Tibial nerve (tissue), 3 donors: Measurements from ENCODE around the gene TRIM10.

Source experiments
- POLR2A ChIP-seq, 2 donors: fragments of 450-650 bp; IDR thresholded peaks; one replicate each; pipeline ENCODE4 v1.6.1; 2017; ENCODE audit warnings: antibody characterized with exemption in 2 of 2, mild to moderate bottlenecking in 2 of 2, moderate library complexity in 2 of 2
- TF ChIP-seq, protein P1 (sequence below), 5 experiments: fragments of 200-600 bp in 3 of 5; fragments of 450-650 bp in 2 of 5; sonication (generic) in 3 of 5; IDR thresholded peaks; one replicate each; pipeline ENCODE4 v1.5.1; 2016 to 2019; ENCODE audit warnings: antibody characterized with exemption in 5 of 5, mild to moderate bottlenecking in 3 of 5, moderate library complexity in 2 of 5

DNA sequence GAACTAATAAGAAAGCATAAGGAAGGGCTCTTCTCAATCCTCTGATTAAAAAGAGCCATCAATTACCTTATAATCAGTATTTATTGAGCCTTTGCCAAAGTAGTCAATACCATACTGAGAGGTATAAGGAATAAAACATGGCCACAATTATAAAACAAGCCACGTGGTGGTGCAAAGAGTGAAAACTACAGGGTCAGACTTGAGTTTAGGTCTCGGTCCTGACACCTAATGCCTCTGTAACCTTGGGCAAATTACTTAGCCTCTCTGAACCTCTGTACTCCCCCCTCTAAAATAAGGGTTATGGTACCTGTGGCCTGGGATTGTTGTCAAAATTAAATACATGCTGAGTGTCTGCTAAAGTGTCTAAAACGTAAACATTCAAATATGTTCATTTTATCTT, 11.8 kb downstream of the TRIM10 start:
- no peak for TF ChIP-seq POLR2A (IDR thresholded peaks at IDR 0.05)
- TF ChIP-seq, protein P1, sequence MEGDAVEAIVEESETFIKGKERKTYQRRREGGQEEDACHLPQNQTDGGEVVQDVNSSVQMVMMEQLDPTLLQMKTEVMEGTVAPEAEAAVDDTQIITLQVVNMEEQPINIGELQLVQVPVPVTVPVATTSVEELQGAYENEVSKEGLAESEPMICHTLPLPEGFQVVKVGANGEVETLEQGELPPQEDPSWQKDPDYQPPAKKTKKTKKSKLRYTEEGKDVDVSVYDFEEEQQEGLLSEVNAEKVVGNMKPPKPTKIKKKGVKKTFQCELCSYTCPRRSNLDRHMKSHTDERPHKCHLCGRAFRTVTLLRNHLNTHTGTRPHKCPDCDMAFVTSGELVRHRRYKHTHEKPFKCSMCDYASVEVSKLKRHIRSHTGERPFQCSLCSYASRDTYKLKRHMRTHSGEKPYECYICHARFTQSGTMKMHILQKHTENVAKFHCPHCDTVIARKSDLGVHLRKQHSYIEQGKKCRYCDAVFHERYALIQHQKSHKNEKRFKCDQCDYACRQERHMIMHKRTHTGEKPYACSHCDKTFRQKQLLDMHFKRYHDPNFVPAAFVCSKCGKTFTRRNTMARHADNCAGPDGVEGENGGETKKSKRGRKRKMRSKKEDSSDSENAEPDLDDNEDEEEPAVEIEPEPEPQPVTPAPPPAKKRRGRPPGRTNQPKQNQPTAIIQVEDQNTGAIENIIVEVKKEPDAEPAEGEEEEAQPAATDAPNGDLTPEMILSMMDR (IDR thresholded peaks at IDR 0.05): no peak
